WTC11 (cell line): Measurements from ENCODE around the gene RASSF4. TPM values are rescaled to one million over a fixed set of nuclear protein-coding genes. Genes with fewer than 3 reads are reported as not detected.

ENCODE experiments used
- ATAC-seq: fragments of 200-7000 bp; cut with Tn5 transposase; 2 replicates; pipeline ENCODE4 v1.10.0; 2021; ENCODE audit warnings: mild to moderate bottlenecking, moderate library complexity
- CTCF ChIA-PET: fragments of 300-600 bp; sonication (Branson Sonifier 250); formaldehyde crosslinking; loops from one replicate; lab custom pipeline; 2021; ENCODE audit warnings: antibody characterized with exemption; lab: Charles Lee
- POLR2A ChIA-PET: fragments of 350-600 bp; sonication (Branson Sonifier 250); formaldehyde crosslinking; loops from one replicate; lab custom pipeline; 2021; ENCODE audit warnings: antibody characterized with exemption; lab: Charles Lee
- DNase-seq: peaks from one replicate; pipeline ENCODE4 v3.0.0; 2021; ENCODE audit warnings: low spot score
- H3K27ac Mint-ChIP-seq: 2 replicates; pipeline ENCODE4 v1.8.0; 2021; ENCODE audit warnings: mixed read lengths
- H3K27me3 Mint-ChIP-seq: 2 replicates; pipeline ENCODE4 v1.8.0; 2021; ENCODE audit warnings: low read depth, mild to moderate bottlenecking, moderate library complexity, mixed read lengths
- H3K36me3 Mint-ChIP-seq: 2 replicates; pipeline ENCODE4 v1.8.0; 2021; ENCODE audit warnings: mixed read lengths
- H3K4me1 Mint-ChIP-seq: 2 replicates; pipeline ENCODE4 v1.8.0; 2022; ENCODE audit warnings: mixed read lengths
- H3K4me3 Mint-ChIP-seq: 2 replicates; pipeline ENCODE4 v1.8.0; 2021; ENCODE audit warnings: mild to moderate bottlenecking, moderate library complexity, mixed read lengths
- H3K9me3 Mint-ChIP-seq: 2 replicates; pipeline ENCODE4 v1.8.0; 2021; ENCODE audit warnings: mixed read lengths
- AFF4 ChIP-seq: sonication (generic); formaldehyde crosslinking; IDR thresholded peaks from 2 replicates; pipeline ENCODE4 v1.8.1; 2023; ENCODE audit warnings: mild to moderate bottlenecking, missing genetic modification reagents, borderline replicate concordance
- AR ChIP-seq: fragments of 250-450 bp; sonication (Bioruptor Pico); IDR thresholded peaks from 2 replicates; pipeline ENCODE4 v1.9.0; 2021; ENCODE audit warnings: mild to moderate bottlenecking
- ARID4B ChIP-seq: sonication (generic); formaldehyde crosslinking; IDR thresholded peaks from 2 replicates; pipeline ENCODE4 v1.8.0; 2023; ENCODE audit warnings: missing genetic modification reagents, mild to moderate bottlenecking, borderline replicate concordance
- CREM ChIP-seq: sonication (generic); formaldehyde crosslinking; IDR thresholded peaks from 2 replicates; pipeline ENCODE4 v1.8.1; 2022; ENCODE audit warnings: mild to moderate bottlenecking, missing genetic modification reagents, moderate library complexity
- EMX1 ChIP-seq: fragments of 250-450 bp; sonication (Bioruptor Pico); IDR thresholded peaks from 2 replicates; pipeline ENCODE4 v1.8.0; 2021; ENCODE audit warnings: mild to moderate bottlenecking
- RELA ChIP-seq: sonication (generic); formaldehyde crosslinking; IDR thresholded peaks from 2 replicates; pipeline ENCODE4 v1.8.1; 2022; ENCODE audit warnings: missing genetic modification reagents, mild to moderate bottlenecking, borderline replicate concordance
- TEAD4 ChIP-seq: sonication (generic); formaldehyde crosslinking; IDR thresholded peaks from 2 replicates; pipeline ENCODE4 v1.8.0; 2022; ENCODE audit warnings: mild to moderate bottlenecking, missing genetic modification reagents
- USF1 ChIP-seq: sonication (generic); formaldehyde crosslinking; IDR thresholded peaks from 2 replicates; pipeline ENCODE4 v1.8.0; 2022; ENCODE audit warnings: mild to moderate bottlenecking, missing genetic modification reagents
- ZNF317 ChIP-seq: sonication (generic); formaldehyde crosslinking; IDR thresholded peaks from 2 replicates; pipeline ENCODE4 v1.8.1; 2023; ENCODE audit warnings: low read depth, mild to moderate bottlenecking, moderate library complexity, missing genetic modification reagents, borderline replicate concordance
- ZNF425 ChIP-seq: fragments of 250-450 bp; sonication (Bioruptor Pico); conservative IDR thresholded peaks from 2 replicates; pipeline ENCODE4 v1.9.0; 2021; ENCODE audit warnings: mild to moderate bottlenecking
- ZNF512 ChIP-seq: sonication (generic); formaldehyde crosslinking; IDR thresholded peaks from 2 replicates; pipeline ENCODE4 v1.8.1; 2022; ENCODE audit warnings: missing genetic modification reagents, borderline replicate concordance
- total RNA-seq: library from RNA; stranded (reverse); gene quantifications from 3 replicates; pipeline ENCODE4 v1.2.3, GENCODE V29; 2021

The RASSF4 gene
- total RNA-seq, 1 experiment from 2014 or later: 15.7 TPM

GRCh38 chr10:44927352-44927751 is 32.2 kb upstream of the RASSF4 start (continued):
- TF ChIP-seq EMX1 (CRISPR knock-in tag) (no peak), ZNF512 (no peak), CREM (CRISPR knock-in tag) (no peak), AR (CRISPR knock-in tag) (no peak), ZNF317 (no peak), USF1 (CRISPR knock-in tag) (no peak), RELA (CRISPR knock-in tag) (no peak)

GRCh38 chr10:44928462-44928861 is 31.1 kb upstream of the RASSF4 start:
- ChIA-PET POLR2A (no interaction called here), CTCF (interaction anchor here (0.9 to 1.1 kb wide), 2 partner anchors 62 to 66 kb away, joined by 3 read pairs; no protein-coding TSS in a partner anchor)
- H3K36me3 Mint-ChIP-seq: no peaks in the 10 kb centered on the region
- no peak for ATAC-seq
- H3K27ac Mint-ChIP-seq: no peak overlapping the region
- no peak overlapping the region for H3K4me3 Mint-ChIP-seq
- peaks cover 4% of the 10 kb centered on the region for H3K4me1 Mint-ChIP-seq
- no peak for DNase-seq
- no peaks in the 10 kb centered on the region; the same call in 1 of the 2 replicates for H3K9me3 Mint-ChIP-seq
- no peak for TF ChIP-seq ZNF425 (CRISPR knock-in tag)
- TF ChIP-seq ARID4B: no peak
- TF ChIP-seq AFF4: no peak
- TF ChIP-seq TEAD4 (CRISPR knock-in tag): no peak
- TF ChIP-seq, all 79 proteins: peak for 0
- peaks cover 10% of the 10 kb centered on the region for H3K27me3 Mint-ChIP-seq
